Measurements from ENCODE around the gene ABHD12.

- TF ChIP-seq CTCF (IDR thresholded peaks at IDR 0.05 in 2 of 3, conservative IDR thresholded peaks at IDR 0.05 in 1 of 3; ENCODE audit: control insufficient read depth in 2 of 3, extremely low read depth in 1 of 3, insufficient read depth in 1 of 3, low read depth in 3 of 3, low read length in 3 of 3), result no peak
- TF ChIP-seq SRF (IDR thresholded peaks at IDR 0.05; ENCODE audit: low read depth in 2 of 2, low read length in 2 of 2), result no peak
- no peak for TF ChIP-seq RAD21 (IDR thresholded peaks at IDR 0.05; ENCODE audit: insufficient read depth, low read depth, low read length)
- TF ChIP-seq CREB1 (IDR thresholded peaks at IDR 0.05; ENCODE audit: low read depth), result peak; percentile 51
- TF ChIP-seq RCOR1 (conservative IDR thresholded peaks at IDR 0.05; ENCODE audit: low read depth, low read length), result 0 out of 2 replicates have a peak, but pooled peaks have one; percentile 71
- TF ChIP-seq REST (IDR thresholded peaks at IDR 0.05; ENCODE audit: low read depth, low read length), result no peak
- no peak for TF ChIP-seq JUNB (IDR thresholded peaks at IDR 0.05)
- no peak for TF ChIP-seq BMI1 (IDR thresholded peaks at IDR 0.05; ENCODE audit: borderline replicate concordance)
Observed at GRCh38 chr20:25318471-25319240, 72.0 kb downstream of the ABHD12 start.
